ENCODE measurements around the gene TTC32.
"Not testable (repeated sequence)": the region's sequence is repeated elsewhere in the genome, so short reads cannot be mapped to it uniquely, and the experiment has no call there.

The TTC32 gene

DNA sequence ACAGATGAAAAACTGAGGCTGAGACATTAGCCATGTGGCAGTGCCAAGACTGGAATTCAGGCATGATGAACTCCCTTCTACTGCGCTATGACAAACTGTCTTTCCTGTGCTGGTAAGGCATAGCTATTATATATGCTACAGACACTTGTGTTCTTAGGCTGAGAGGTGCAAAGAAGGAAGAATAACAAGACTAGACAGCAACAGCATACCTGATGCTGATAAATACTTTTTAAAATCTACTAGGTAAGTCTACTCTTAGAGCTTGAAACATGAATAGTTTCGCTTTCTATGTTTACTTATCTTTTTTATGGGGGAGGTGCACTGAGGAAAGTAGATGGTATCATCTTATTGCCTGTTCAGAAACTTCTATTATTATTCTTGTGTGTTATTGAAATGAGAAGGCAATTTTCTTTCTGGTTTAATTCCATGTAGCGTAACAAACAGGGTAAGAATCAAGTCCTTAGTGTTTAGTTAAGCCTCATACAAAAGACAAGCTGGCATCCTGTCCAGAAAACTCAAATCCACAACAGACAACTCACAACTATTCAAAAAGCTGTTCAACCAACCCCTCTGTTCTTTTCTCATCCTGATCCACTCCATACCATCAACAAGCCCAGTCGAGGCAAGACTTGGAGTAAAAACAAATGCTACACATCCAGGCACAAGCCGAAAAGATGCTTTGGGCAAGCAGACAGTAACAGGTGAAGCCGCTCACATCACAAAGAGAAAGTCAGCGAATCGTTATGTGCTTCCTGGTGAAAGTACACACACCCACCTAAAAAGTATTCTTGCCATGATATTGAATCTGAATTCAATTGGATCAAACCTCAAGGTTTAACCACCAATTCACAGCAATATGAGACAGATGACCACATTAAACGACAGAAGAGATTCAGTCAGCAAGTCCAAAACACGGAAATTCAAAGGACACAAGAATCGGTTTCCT, 1.5 kb downstream of the TTC32 start:
- DNase-seq (ENCODE audit: low read depth), result no peak

DNA sequence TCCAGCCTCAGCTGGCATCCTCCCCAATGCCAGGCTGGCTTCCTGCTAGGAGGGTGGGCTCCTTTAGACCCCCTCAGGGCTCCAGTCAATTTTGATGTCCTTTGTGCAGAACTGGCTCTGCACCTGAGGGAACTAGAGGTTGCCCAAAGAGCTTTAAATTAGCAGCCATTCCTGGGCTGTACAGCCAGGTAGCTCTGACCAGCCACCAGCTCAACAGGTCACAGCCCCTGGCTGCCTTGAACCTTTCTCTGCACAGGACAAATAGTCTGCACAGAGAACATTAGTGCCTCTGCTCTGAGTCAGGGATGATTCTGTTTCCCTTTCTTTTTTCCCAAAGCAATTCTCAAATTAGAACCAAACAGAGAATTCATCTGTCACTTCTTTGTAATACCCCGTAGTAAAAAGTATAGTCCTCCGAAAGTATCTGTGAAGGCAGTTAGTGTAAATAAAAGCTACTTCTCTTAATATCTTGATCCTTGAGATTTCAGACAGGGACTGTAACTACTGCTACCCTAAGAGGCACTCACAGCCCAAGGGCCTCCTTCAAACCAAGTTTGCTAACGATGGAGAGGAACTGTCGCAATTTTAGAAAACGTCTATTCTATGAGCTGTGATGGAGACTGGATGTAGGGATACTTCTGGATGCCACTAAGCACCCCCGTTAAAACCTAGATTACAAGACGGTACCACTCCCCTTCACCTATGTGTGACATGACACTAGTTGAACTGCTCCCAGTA, 3.0 kb downstream of the TTC32 start:
- no peak for DNase-seq (ENCODE audit: low read depth)

DNA sequence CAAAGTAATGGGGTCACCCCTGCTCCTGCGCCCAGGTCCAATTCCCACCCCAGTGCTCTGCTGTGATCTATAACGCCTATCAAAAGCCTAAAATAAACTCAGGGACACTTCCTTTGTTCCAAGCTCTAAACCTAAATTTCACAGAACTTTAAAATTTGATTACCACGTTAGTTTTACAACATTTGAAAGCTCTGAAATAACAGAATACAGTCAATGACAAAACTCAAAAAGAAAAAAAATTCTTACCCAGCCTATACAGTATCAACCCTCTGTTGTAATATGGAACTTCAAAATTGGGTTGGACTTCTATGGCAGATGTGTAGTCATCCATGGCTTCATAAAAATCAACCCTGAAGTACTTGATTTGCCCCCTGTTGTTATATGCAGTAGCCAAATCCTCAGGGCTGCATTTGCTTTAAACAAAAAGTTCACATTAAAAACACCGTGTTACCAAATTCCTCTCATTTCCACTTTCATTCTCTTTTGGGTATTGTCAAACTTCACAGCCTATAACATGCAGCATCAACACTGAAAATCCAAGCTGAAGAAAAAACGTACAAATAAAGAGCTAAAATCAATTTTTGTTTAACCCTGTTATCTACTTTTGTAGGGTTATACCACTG, 4.0 kb downstream of the TTC32 start:
- DNase-seq (ENCODE audit: low read depth), result no peak

GRCh38 chr2:19895535-19895934, 6.2 kb downstream of the TTC32 start:
- no peak for DNase-seq (ENCODE audit: low read depth)

DNA sequence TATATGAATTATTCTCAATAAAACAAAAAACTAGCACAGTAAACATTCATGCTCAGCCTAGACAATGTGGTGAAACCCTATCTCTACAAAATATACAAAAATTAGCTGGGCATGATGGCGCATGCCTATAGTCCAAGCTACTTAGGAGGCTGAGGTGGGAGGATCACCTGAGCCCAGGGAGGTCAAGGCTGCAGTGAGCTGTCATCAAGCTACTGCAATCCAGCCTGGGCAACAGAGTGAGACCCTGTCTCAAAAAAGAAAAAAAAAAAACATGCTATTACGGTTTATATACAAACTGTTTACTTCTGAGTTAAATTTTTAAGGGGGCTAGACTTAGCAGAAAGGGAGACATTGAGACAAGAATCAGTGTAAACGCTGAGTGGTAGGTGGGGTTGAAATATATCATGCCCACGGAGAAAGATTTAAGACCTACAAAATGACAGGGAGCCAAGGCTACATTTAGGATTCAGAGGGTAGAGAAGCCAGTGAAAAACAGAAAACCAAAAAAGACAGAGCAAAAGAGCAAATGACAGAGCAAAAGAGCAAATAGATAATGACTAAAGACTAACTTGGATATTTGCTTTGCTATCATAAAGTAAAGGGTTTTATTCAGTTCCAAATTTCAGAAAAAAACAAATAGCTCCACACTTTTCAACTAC, 7.5 kb downstream of the TTC32 start:
- DNase-seq (ENCODE audit: low read depth), result no peak

DNA sequence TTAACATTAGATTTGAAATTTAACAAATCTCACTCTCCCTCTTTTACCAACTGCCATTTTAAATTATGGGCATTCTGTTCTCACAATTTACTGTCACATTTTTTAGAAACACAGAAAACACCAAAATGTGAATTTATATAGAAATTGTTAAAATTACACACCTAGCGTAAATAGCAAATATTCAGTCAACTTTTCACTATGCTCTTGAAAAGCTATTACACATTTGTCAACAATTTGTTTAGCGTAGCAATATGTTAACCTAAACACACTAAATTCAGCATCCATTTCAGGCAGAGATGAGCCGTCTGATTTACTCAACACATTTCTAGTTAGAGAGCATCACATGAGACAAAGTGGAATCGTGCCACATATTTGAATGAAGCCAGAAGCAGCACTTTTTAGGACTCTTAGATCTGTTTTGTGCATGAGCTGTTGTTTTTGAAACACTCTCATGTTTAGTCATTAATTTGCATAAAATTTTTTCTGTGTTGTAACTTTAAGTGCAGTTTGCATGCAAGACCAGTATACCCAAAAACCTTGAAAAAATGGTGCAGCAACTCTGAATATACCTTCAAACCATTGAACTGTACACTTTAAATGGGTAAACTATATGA, 8.2 kb downstream of the TTC32 start:
- no peak for DNase-seq (ENCODE audit: low read depth)

GRCh38 chr2:19891971-19892370, 9.8 kb downstream of the TTC32 start:
- not testable (repeated sequence) for DNase-seq (ENCODE audit: low read depth)

- DNase-seq (ENCODE audit: low read depth), result no peak
Measured at GRCh38 chr2:19890104-19890503, 11.7 kb downstream of the TTC32 start.

DNA sequence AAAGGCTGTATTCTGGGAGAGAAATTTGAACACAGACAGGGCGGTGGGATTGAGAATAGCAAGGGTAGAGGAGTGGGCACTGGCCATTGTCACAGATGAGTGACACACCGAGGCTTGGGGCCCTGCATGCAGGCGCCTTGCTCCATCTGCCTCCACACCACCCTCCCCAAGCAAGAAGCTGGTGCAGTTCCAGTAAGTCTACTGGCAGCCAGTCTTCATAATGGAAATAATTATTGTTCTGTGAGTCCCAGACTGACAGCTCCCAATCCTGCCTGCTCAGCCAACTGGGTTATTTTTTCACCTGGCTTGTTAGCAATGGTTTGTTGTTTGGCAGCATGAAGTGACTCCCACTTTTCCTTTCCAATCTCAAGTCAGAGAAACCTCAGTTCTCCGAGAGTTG, 13.0 kb downstream of the TTC32 start:
- no peak for DNase-seq (ENCODE audit: low read depth)

- no peak for DNase-seq (ENCODE audit: low read depth)
Measured at GRCh38 chr2:19887510-19887909, 14.3 kb downstream of the TTC32 start.

GRCh38 chr2:19886261-19886660, 15.5 kb downstream of the TTC32 start:
- DNase-seq (ENCODE audit: low read depth), result no peak

- no peak for DNase-seq (ENCODE audit: low read depth)
Measured at GRCh38 chr2:19885791-19886190, 16.0 kb downstream of the TTC32 start.

GRCh38 chr2:19883971-19884720, 17.6 kb downstream of the TTC32 start:
- DNase-seq (ENCODE audit: low read depth), result no peak

DNA sequence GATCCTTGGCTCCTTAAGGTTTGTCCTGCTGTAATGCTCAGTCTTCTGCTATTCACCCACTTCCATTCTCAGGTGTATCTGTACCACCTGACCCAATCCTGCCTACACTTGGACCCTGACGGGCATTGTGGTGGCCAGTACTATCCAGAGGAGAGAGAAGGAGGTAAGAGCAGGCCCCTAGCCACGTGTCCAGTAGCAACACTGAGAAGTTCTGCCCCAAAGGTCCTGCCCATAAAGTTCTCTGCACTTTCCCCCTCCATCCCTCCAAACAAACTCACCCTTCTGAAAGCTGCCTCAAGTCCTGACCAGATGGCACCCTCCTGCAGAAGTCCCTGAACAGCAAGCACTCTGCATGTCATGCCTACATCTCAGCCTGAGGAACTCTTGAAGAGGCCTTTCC, 18.3 kb downstream of the TTC32 start:
- DNase-seq (ENCODE audit: low read depth), result no peak

GRCh38 chr2:19882286-19882685, 19.5 kb downstream of the TTC32 start:
- no peak for DNase-seq (ENCODE audit: low read depth)

DNA sequence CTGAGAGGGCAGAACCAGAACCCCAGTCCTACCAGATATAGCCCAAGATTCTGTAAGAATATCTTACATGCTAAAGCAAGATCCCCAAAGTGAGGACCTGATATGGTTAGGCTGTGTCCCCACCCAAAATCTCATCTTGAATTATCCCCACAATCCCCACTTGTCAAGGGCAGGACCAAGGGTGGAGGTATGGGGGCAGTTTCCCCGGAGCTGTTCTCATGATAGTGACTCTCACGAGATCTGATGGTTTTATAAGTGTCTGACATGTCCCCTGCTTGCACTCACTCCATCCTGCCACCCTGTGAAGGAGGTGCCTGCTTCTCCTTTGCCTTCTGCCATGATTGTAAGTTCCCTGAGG, 19.9 kb downstream of the TTC32 start:
- DNase-seq (ENCODE audit: low read depth), result no peak

DNA sequence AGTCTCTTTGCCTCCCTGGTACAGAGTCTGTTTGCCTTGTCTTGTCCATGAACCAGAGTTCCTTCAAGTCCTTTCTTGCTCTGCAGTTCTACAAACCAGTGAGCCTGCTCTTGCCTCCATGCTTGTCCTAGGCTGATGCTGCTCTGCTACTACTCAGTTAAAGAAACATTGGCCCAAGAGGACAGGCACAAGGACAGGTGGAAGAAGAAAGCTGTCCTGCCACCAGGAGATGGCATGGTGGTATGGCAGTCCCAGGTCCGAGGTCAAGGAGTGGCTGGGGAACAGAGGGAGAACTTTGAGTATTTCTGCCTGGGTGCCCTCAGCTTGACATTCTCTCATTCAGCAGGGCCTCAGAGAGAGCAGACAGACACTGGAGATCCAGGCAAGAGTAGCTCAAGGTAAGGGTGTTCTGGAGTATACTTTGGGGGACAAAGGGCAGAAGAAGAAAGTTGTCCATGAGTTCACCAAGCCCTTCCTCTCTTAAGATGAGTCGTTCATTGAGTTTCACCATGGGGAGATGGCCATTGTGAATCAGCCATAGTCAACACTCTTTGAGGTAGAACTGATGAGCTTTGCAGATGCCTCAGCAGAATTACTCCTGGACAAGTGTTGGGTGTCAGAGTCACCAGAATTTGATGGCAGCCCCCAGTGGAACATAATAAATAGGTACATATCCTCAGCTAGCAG, 20.4 kb downstream of the TTC32 start:
- no peak for DNase-seq (ENCODE audit: low read depth)

DNA sequence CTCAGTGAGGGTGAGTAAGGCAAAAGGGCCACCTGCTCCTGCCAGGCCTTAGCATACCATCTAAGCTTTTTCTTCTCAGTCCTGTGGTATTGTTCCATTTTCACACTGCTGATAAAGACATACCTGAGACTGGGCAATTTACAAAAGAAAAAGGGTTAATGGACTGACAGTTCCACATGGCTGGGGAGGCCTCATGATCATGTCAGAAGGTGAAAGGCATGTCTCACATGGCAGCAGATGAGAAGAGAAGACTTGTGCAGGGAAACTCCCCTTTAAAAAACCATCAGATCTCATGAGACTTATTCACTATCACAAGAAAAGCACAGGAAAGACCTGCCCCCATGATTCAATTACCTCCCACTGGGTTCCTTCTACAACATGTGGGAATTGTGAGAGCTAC, 21.6 kb downstream of the TTC32 start:
- not testable (repeated sequence) for DNase-seq (ENCODE audit: low read depth)

DNA sequence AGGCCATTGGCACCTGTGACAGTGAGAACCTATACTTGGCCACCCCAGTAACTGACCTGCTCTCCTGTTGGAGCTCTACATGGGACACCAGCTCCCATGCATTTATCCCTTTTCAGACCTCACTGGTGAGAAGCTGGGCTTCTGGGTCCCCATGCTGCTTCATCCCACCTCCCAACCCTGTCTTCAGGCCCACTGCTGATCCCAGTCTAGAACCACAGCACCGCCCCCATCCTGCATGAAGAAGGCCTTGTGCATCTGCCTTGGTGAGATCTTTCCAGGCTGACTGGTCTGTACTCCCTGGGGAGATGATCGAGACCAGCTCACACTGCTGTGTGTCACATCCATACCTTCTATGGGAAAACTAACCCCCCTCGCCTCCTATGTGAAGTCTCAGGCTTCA, 22.7 kb downstream of the TTC32 start:
- DNase-seq (ENCODE audit: low read depth), result no peak

DNA sequence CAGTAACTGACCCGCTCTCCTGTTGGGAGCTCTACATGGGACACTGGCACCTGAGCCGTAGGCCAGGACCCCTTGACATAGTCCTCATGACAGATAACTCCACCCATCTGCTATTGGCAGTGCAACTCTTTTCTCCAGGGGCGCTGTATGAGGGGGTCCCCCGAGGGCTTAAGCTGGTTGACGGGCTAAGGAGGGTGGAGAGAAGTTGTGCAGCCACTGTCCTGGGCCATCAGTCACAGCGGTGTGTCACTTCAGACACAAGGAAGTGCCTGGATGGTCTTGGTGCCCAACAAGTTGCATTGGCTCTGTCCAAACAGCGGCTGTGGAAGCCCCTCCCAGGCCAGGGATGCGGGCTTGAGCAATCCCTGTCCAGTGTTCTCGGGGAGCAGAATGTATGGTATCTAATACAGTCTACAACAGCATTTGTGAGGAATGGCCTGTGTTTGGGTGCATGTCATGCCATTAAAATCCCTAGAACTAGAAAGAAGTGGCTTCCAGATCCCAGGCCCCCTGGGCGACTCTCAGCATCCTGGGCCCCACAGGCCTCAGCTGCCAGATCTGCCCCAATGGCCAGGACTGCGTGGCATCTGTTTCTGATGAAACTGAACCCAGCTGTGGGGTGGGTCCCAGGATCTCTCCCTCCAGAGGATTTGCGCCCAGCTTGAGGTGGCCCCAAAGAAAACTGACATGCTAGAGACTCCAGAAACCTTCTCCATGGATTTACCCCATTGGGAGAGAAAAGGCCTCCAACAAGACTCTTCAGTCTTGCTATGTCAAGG, 23.3 kb downstream of the TTC32 start:
- DNase-seq (ENCODE audit: low read depth), result no peak

All from HS-27A (cell line).